HG03064 (cell line): ENCODE measurements around the gene SIPA1L3.
"Not testable (repeated sequence)": the region's sequence is repeated elsewhere in the genome, so short reads cannot be mapped to it uniquely, and the experiment has no call there.

Source experiments
- ATAC-seq: cut with Tn5 transposase; IDR thresholded peaks from one replicate; pipeline ENCODE4 v1.9.1; 2021; ENCODE audit warnings: low read depth; ENCODE audit not compliant: unreplicated experiment

The SIPA1L3 gene

GRCh38 chr19:37907735-37908455 lies 887 bp downstream of the SIPA1L3 start:
- no peak for ATAC-seq

DNA sequence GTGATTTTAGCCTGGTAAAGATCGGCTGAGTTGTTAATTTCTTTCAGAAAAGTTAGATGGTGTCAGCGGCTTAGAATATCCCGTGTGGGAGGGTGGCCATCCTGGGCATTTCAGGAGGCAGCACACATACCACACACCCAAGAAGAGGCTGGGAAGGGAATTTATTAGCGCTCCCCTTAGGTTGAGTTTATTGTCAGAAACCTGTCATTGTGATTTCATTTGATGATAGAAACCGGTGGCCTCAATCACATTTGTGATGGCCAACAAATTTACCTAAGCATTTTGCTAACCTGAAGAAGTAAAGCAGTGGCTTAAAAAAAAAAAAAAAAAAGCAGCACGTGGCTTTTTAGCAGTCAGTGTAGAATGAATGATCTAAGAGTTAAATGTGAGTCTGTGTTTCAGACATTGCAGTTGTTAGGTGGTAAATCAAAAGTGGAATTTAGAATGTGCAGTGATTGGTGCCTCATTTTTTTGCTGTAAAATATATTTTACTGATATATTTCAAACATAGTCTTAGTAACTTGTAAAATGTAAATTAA lies 2.7 kb downstream of the SIPA1L3 start:
- ATAC-seq = no peak

DNA sequence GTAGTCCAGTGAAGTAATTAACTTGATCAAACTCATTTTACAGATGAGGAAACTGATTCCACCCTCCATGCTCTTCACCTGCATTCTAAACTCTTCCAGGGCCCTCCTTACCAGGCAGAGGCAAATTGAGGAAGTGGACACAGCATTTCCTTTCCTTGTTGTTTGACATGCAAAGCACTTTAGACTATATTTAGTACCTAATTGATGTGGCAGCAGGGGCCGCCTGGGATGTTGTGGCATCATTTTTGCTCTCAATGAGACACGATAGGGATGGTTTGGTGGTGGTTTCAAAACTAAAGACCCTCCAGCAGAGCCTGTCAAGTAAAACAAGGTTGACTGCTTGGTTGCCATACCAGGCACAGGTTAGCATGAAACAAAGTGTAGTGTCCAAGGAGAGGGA lies 7.9 kb downstream of the SIPA1L3 start:
- no peak for ATAC-seq

DNA sequence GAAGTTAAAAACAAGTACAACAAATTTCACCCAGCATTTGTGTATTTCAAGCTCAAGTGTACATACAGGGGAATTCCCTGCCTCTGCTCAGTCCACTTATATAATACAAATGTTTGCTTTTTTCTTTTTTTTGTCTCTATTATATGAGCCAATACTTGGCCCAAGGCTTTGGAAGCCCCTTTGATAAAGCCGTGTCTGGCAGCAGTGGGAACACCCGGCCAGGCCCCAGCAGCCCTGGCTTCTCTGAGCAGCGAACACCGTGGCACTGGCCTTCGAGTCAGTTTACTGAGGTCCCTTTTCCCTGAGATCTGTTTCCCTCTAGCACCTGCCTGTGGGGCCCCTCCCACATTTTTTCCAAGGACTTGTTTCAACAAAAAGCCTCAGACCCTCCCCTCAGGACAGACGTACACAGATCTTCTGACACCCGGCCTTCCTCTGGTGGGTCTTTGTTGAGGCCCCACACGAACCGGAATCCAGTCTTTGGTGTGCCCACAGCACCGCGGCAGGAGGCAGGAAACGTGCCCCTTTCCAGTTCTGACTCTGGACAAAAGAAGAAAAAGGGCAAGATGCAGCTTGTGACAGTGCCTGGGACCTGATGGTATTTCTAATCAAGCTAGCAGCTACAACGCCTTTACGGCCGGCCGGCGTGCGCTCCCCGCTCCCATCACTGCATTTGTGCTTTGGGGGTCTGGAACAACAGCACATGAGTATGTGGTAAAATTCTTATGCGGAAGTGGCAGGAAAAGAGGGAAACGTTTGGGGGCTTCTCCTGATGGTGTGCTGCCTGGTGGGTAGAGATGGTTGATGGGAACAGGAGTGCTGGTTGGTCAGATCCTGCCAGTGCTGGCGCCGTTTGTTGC lies 13.8 kb downstream of the SIPA1L3 start:
- no peak for ATAC-seq

DNA sequence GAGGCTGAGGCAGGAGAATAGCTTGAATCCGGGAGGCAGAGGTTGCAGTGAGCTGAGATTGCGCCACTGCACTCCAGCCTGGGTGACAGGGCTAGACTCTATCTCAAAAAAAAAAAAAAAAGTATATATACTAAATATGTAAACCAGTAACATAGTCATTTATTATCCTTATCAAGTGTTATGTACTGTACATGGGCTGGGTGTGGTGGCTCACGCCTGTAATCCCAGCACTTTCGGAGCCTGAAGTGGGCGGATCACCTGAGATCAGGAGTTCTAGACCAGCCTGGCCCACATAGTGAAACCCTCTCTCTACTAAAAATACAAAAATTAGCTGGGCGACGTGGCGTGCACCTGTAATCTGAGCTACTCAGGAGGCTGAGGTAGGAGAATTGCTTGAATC lies 17.6 kb downstream of the SIPA1L3 start:
- not testable (repeated sequence) for ATAC-seq

DNA sequence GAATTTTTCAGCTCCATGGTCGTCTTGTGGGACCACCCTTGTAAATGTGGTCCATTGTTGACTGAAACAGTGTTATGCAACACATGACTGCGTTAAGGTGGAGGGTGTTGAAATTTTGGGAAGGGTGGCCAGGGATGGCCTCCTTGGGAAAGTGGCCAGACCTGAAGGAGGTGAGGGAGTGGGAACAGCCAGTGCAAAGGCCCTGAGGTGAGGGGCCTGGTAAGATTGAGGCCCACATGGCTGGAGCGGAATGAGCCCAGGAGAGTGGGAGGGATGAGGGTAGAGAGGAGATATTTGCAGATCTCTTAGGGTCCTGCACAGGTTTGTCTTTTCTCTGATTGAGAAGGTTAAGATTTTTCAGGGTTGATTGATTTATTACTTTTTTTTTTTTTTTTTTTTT lies 18.2 kb downstream of the SIPA1L3 start:
- no peak for ATAC-seq

GRCh38 chr19:37926255-37926654 lies 19.2 kb downstream of the SIPA1L3 start:
- ATAC-seq = no peak

- no peak for ATAC-seq
Measured at GRCh38 chr19:37926711-37927110, 19.7 kb downstream of the SIPA1L3 start.

GRCh38 chr19:37928527-37929286 lies 21.7 kb downstream of the SIPA1L3 start:
- ATAC-seq = no peak

DNA sequence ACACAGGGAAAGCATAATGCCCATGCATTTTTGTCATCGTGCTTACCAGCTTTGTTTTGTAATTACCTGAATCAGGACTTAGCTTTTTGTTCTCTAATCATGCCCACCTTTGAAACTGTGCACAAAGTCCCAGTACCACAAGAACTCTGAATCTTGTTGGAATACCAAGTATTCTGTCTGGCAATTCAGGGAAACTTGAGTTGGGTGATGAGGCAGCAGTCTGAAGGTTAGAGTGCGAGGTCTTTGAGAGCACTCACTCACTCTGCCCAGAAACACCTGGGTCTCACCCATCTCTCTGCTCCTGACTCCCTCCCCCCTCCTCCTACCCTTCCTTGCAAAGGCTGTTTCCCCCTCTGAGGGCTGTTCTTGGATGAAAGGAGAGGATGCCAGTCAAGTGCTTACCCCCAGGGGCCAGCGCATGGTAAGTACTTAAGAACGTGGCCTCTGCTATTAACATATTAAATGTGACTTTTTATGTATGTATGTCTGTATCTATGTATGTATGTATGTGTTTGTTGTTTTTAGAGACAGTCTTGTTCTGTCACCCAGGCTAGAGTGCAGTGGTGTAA lies 22.4 kb downstream of the SIPA1L3 start:
- ATAC-seq = no peak

- ATAC-seq = no peak
Measured at GRCh38 chr19:37930416-37930815, 23.4 kb downstream of the SIPA1L3 start.

- no peak for ATAC-seq
Measured at GRCh38 chr19:37931881-37932655, 25.1 kb downstream of the SIPA1L3 start.

DNA sequence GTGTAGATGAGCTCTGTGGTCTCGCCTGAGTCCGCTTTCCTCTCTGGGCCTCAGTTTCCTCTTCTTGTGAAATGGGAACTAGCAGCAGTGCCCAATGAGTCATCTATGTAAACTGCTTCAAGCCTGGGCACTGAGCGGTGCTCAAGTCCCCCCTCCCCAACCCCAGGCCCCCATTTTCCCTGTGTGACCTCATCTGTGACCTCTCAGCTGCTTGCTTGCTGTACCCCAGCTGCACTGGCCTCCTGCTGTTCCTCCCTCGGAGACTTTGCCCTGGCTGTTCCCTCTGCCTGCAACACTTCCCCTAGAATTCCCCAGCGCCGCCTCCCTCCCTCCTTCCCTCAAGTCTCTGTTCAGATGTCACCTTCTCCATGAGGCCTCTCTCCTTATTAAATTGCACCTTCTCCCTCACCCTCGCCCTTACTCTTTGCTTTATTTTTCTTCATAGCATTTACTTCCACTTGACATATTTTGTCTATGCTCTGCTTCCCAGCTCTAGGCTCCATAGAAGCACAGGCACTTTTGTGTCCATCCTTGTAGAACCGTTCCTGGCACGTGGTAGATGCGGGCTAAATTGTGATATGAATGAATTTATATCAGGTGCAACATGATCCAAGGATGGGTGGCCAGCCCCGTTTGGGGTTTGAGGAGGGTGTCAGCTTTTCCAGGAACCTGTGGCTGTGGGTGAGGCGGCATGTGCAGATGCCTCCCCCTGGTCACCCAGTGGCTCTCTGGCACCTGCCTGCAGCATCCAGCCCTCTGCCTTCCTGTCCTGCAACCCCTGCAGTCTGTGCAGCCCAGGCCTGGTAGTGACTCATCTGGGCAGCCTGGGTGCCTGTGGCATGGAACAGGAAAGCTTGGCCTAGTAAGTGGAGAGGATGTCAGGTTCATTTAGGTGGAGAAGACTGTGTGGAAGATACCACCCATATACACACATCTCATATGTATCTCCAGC lies 26.3 kb downstream of the SIPA1L3 start:
- ATAC-seq = no peak

DNA sequence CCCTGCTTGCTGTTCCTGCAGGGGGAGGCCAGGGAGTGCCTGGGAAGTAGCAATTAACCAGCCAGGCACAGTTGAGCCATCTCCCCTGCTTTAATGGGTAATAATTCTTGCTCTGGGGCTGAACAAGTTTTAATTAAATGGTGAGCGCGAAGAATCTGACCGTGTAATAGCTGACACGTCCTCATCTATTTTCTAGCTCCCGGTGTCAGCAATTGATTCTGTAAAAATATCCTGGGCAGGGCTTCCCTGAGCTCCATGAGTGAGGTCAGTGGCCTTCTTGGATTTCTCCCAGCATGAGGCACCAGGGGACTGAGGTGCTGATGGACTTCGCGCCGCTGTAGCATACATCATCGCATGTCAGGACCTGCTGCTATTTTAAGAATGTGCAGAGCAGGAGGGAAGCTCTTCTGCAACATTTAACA lies 26.9 kb downstream of the SIPA1L3 start:
- ATAC-seq = no peak

DNA sequence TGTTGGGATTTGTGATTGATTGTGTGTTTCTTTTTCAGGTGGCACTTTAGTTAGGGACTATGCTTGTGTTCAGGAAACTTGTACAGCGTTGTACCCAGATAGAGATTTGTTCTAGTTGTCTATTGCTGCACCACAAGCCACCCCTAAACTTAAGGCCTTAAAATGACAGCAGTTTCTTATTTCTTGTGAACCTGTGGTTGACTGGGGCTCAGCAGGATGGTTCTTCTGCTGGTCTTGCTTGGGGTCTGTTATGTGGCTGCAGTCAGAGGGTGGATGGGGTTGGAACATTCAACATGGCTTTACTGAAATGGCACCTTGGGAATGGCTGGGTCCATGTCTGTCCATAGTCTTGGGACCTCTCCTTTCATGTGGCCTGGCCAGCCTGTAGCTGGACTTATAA lies 28.3 kb downstream of the SIPA1L3 start:
- ATAC-seq = no peak

GRCh38 chr19:37936166-37936565 lies 29.2 kb downstream of the SIPA1L3 start:
- ATAC-seq = no peak

GRCh38 chr19:37936886-37937285 lies 29.9 kb downstream of the SIPA1L3 start:
- no peak for ATAC-seq

DNA sequence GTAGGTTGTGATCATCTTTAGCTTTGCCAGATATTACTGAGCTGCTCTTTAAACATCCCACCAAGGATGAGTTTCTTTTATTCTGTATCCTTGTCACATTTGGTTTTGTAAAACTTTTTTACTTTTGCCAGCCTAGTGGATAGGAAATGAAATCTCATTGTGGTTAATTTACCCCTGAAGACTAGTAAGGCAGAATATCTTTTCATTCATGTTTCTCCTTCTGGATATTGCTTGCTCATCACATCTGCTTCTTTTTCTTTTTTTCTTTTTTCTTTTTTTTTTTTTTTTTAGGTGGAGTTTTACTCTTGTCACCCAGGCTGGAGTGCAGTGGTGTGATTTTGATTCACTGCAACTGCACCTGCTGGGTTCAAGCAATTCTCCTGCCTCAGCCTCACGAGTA lies 31.3 kb downstream of the SIPA1L3 start:
- no peak for ATAC-seq
